WTC11 (cell line): ENCODE results near the gene KAZALD1. TPM values are rescaled to one million over a fixed set of nuclear protein-coding genes. Genes with fewer than 3 reads are reported as not detected.

Source experiments
- total RNA-seq: library from RNA; stranded (reverse); gene quantifications from 3 replicates; pipeline ENCODE4 v1.2.3, GENCODE V29; 2021

KAZALD1 gene
- total RNA-seq, 1 experiment from 2014 or later, result 19.2 TPM

Other genes starting within 250 kb of the KAZALD1 start
- gene SLF2, start 149.0 kb upstream of the KAZALD1 start, total RNA-seq, result 14.3 to 17.3 TPM (median 16.8 TPM) in 3 replicates
- gene SEMA4G, start 92.5 kb upstream of the KAZALD1 start, total RNA-seq, result 9.7 to 13.0 TPM (median 11.8 TPM) in 3 replicates
- gene MRPL43, start 74.5 kb upstream of the KAZALD1 start, total RNA-seq, result 81.0 to 91.3 TPM (median 85.9 TPM) in 3 replicates
- 24.5 to 28.2 TPM (median 26.2 TPM) in 3 replicates for gene TWNK, start 74.4 kb upstream of the KAZALD1 start, total RNA-seq
- gene LZTS2, start 62.2 kb upstream of the KAZALD1 start, total RNA-seq, result 84.6 to 93.1 TPM (median 91.1 TPM) in 3 replicates
- gene PDZD7, start 30.9 kb upstream of the KAZALD1 start, total RNA-seq, result 1.9 to 2.7 TPM (median 2.6 TPM) in 3 replicates
- gene SFXN3, start 30.8 kb upstream of the KAZALD1 start, total RNA-seq, result 2.5 to 5.6 TPM (median 3.2 TPM) in 3 replicates
- 2.1 to 4.6 TPM (median 2.3 TPM) in 3 replicates for gene TLX1, start 69.3 kb downstream of the KAZALD1 start, total RNA-seq
- not detected in 3 replicates for gene LBX1, start 167.5 kb downstream of the KAZALD1 start, total RNA-seq